Measurements from ENCODE around the gene AP1AR.

GRCh38 chr4:112206431-112206830 lies 25.2 kb upstream of the AP1AR start:
- TF ChIP-seq POLR2A (IDR thresholded peaks at IDR 0.05; ENCODE audit: low read length): no peak
- TF ChIP-seq GATA1 (IDR thresholded peaks at IDR 0.05; ENCODE audit: low read depth, low read length): no peak

Measured in erythroblast (primary cell).